Neural cell (in vitro differentiated cells): Measurements from ENCODE around the gene MPZL1.
A peak's percentile ranks its signal among the peaks of the same experiment; 100 is the strongest.

Experiments used
- EP300 ChIP-seq: fragments of 450-650 bp; conservative IDR thresholded peaks from 2 replicates; pipeline ENCODE4 v1.6.1; 2014; ENCODE audit warnings: antibody characterized with exemption, mild to moderate bottlenecking, moderate library complexity; ENCODE audit not compliant: poor library complexity, severe bottlenecking
- EZH2 ChIP-seq: fragments of 200-600, 300-800 bp; shearing (Covaris generic), sonication (generic); IDR thresholded peaks from 2 replicates; pipeline ENCODE4 v1.6.1; 2014; ENCODE audit warnings: antibody characterized with exemption, low read length, borderline replicate concordance, mild to moderate bottlenecking; ENCODE audit not compliant: insufficient read depth, poor library complexity, severe bottlenecking
- MXI1 ChIP-seq: fragments of 450-650 bp; conservative IDR thresholded peaks from 2 replicates; pipeline ENCODE4 v1.6.1; 2014; ENCODE audit warnings: antibody characterized with exemption, mild to moderate bottlenecking; ENCODE audit not compliant: poor library complexity, severe bottlenecking
- POLR2AphosphoS5 ChIP-seq: IDR thresholded peaks from 2 replicates; pipeline ENCODE4 v1.6.1; 2012
- RAD21 ChIP-seq: fragments of 450-650 bp; conservative IDR thresholded peaks from 2 replicates; pipeline ENCODE4 v1.6.1; 2014; ENCODE audit warnings: antibody characterized with exemption, mild to moderate bottlenecking, moderate library complexity
- SMC3 ChIP-seq: fragments of 450-650 bp; conservative IDR thresholded peaks from 2 replicates; pipeline ENCODE4 v1.6.1; 2014; ENCODE audit warnings: antibody characterized with exemption, mild to moderate bottlenecking, moderate library complexity; ENCODE audit not compliant: poor library complexity
- TF ChIP-seq, protein P1 (sequence below): fragments of 450-650 bp; IDR thresholded peaks from 2 replicates; pipeline ENCODE4 v1.5.1; 2014; ENCODE audit warnings: antibody characterized with exemption, mild to moderate bottlenecking, moderate library complexity; ENCODE audit not compliant: poor library complexity, severe bottlenecking
- TF ChIP-seq, protein P2 (sequence below): IDR thresholded peaks from 2 replicates; pipeline ENCODE4 v1.6.1; 2012; ENCODE audit warnings: borderline replicate concordance

DNA sequence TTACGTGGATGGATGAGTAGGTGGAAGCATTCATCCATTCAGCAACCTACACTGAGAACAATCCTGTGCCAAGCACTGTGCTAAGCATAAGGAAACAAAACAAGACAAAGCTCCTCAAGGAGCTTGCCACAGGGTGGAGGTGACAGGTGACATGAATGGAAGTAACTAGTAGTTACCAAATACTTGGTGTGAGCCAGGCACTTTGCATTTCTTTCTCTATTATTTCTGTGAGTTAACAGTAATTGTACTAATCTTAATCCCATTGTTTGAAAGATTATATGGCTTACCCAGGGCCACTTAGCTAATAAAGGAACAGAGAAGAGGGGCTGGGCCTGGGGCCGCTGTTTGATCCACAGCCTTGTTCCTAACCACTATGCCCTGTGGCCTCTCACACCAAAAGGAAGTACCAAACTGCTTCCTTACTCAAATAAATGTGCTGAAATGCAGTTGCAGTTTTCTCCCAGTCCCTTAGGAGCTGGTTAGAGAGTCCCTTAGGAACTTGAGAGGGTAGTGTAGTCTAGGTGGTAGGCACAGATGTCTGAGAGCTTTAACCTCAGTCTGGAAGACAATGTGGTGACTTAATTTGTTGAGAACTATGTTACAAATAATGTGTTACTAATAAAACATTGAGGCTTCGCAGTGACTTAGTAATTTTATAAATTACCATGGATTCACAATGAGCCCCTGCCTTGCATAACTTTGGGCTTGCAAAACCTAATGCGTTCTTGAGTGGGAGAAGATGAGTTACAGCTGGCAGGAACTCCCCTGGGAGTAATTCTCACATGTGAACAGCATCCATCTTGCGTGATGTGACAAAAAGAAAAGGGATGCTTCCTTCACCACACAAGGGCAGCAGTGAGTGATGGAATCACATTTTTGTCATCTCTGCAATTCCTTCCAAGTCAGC lies 69.8 kb downstream of the MPZL1 start:
- TF ChIP-seq, protein P1, sequence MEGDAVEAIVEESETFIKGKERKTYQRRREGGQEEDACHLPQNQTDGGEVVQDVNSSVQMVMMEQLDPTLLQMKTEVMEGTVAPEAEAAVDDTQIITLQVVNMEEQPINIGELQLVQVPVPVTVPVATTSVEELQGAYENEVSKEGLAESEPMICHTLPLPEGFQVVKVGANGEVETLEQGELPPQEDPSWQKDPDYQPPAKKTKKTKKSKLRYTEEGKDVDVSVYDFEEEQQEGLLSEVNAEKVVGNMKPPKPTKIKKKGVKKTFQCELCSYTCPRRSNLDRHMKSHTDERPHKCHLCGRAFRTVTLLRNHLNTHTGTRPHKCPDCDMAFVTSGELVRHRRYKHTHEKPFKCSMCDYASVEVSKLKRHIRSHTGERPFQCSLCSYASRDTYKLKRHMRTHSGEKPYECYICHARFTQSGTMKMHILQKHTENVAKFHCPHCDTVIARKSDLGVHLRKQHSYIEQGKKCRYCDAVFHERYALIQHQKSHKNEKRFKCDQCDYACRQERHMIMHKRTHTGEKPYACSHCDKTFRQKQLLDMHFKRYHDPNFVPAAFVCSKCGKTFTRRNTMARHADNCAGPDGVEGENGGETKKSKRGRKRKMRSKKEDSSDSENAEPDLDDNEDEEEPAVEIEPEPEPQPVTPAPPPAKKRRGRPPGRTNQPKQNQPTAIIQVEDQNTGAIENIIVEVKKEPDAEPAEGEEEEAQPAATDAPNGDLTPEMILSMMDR: peak; percentile 56
- TF ChIP-seq SMC3 (peak; percentile 59), POLR2AphosphoS5 (peak; percentile 59), RAD21 (peak; percentile 47), EZH2 (no peak), EP300 (peak; percentile 68), MXI1 (peak; percentile 23)
- TF ChIP-seq, protein P2, sequence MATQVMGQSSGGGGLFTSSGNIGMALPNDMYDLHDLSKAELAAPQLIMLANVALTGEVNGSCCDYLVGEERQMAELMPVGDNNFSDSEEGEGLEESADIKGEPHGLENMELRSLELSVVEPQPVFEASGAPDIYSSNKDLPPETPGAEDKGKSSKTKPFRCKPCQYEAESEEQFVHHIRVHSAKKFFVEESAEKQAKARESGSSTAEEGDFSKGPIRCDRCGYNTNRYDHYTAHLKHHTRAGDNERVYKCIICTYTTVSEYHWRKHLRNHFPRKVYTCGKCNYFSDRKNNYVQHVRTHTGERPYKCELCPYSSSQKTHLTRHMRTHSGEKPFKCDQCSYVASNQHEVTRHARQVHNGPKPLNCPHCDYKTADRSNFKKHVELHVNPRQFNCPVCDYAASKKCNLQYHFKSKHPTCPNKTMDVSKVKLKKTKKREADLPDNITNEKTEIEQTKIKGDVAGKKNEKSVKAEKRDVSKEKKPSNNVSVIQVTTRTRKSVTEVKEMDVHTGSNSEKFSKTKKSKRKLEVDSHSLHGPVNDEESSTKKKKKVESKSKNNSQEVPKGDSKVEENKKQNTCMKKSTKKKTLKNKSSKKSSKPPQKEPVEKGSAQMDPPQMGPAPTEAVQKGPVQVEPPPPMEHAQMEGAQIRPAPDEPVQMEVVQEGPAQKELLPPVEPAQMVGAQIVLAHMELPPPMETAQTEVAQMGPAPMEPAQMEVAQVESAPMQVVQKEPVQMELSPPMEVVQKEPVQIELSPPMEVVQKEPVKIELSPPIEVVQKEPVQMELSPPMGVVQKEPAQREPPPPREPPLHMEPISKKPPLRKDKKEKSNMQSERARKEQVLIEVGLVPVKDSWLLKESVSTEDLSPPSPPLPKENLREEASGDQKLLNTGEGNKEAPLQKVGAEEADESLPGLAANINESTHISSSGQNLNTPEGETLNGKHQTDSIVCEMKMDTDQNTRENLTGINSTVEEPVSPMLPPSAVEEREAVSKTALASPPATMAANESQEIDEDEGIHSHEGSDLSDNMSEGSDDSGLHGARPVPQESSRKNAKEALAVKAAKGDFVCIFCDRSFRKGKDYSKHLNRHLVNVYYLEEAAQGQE: no peak
